DMS153 treated with DMSO at 0.1 percent for 48 hours (cell line): Measurements from ENCODE around the gene NUP58.

Experiments
- DNase-seq: peaks from one replicate; lab custom pipeline; 2025; ENCODE audit not compliant: unreplicated experiment; lab: John Stamatoyannopoulos, UW

The NUP58 gene

DNA sequence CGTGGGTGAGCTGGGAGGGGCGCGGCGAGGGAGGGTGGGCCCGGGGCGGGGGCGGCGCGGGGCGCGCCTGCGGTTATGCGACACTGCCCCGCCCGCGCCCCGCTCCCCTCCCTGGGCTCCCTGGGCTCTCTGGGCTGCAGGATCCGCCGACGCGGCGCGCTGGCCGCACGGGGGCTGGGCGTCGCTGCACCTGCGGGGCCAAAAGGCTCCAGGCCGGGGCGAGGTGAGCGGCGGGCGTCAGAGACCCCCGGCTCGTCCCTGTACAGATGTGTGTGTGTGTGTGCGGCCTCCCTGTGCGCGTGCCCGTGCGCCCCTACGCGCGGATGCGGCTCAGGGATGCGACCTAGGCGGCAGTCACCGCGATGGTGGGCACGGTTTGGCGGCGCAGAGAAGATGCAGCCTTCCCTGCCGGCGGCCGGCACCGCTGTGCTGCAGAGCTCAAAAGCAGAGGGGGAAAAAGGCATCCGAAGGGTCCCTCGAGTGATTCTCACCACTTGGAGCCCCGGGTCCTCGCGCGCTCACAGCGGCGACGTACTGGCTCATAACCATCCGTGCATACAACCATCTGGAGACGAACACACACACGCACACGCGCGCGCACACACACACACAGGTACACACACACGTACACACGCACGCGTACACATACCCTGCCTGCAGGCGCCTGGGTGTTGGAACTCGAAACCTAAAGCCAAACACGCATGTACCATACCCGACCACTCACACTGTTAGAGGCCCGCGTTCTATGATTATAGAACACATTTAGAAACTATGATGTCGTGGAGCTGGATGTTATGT, 71.1 kb downstream of the NUP58 start:
- no peak for DNase-seq

DNA sequence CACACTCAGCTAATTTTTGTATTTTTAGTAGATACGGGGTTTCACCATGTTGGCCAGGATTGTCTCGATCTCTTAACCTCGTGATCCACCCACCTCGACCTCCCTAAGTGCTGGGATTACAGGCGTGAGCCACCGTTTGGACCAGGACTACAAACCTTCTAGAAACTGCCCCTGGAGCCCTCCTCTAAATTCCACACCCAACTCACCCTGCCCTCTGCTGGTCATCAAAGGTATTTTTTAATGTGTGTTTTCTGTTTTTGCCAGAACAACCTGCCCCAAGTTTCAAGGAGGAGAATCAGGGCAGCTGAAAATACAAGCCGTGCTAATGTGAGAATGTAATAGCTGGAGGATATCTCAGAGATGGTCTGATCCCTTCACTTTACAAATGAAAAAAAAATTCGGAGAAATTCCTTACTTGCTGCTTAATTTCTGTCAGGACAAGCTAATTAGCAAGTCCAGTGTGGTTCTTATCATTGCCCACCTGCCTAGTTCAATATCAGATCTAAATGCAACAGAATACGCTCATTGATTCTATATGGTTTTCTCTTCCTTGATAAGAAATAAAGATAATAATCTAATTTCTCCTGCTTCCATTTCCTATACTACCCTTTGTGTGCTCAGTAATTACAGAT, 74.4 kb downstream of the NUP58 start:
- DNase-seq, result peak; percentile 10

GRCh38 chr13:25377244-25377962, 76.0 kb downstream of the NUP58 start:
- no peak for DNase-seq

DNA sequence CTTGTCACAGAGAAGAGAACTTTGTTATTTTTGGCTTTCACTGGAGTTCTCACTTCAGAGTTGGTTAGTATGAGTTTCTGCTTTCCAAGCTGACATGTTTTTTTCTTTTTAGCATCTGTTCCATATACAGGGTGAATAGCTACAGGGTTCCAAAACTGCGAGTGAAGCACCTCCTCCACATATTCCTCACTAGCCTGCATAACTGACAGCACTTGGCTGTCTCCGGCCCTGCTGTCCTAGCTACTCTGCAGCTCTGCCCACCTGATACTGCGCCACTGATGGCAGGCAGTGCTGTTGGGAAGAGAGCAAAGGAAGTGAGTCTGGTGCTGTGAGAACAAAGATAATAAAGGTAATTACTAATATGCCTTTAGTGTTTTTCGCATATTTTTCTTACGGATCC, 77.1 kb downstream of the NUP58 start:
- DNase-seq, result no peak

DNA sequence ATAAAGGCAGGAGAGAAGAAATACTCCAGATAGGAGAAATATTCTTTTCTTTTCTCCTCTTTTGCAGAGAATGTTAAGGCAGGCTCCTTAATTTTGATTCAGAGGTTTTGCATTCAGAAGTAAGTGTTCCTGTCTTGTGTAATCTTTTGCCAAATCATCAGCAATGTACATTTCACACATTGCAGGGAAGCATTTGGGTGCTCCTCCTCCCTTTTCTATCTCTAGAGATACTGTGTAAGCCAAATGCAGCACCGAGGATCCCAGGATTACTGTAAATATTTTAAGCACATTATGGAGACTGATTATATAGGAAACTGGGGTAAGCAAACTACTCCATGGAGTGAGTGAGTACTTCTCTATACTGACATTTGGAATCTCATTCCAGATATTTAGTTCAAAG, 77.6 kb downstream of the NUP58 start:
- DNase-seq, result no peak

GRCh38 chr13:25380082-25380481, 78.7 kb downstream of the NUP58 start:
- no peak for DNase-seq

- no peak for DNase-seq
These were observed 79.4 kb downstream of the NUP58 start for GRCh38 chr13:25380741-25381324.

DNA sequence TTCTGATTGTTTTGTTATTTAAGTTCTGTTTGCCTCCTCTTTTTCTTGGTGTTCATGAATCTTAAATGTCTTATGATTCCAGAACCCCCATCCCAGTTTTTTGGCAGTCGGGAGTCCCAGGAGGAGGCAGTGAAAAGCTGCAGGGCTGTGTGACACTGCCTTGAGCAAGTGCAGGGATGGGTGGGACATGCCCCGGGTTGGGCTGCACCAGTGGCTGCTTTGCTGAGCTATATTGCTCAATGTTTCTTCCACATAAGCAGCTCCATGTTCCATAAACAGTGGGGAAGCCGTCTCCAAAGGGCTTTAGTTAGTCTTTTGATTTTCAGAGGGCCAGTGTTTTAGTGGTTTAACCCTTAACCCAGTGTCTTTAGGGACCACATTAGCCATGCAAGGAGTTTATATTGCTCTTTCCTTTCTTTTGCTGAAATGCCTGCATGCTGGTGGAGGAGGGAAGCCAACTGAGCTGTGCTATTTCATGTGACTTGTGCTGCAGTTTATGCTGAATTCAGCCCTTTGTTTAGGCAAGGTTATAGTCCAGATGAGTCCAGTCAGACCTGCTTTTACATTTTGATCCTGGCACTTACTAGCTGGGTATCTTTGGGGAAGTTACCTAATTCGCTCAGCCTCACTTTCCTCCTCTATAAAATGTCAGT, 83.5 kb downstream of the NUP58 start:
- no peak for DNase-seq

DNA sequence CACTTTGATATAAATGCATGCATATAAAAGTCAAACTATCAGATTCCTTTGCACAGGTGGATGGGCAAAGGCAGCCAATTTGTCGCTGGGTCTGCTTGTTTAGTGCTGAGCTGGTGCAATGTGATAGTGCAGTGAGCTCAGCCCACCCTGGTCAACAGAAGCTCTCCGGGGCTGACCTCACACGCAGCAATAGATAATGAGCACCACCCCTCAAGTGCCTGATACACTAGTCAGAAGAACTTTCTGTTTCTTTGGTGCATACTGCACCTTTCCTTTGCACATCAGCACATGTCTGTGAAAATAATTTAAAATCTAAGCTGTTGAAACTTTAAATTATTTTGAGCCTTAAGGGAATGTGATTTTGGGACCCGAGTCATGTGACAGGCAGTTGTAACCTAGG, 90.5 kb downstream of the NUP58 start:
- DNase-seq, result no peak
